Measurements from ENCODE around the gene EIF1B.

Gene EIF1B

GRCh38 chr3:40308725-40309417 lies 636 bp upstream of the EIF1B start:
- H3K27ac ChIP-seq (ENCODE audit: low read depth, low read length): no peak overlapping the region
- no peaks in the 10 kb centered on the region for H3K79me1 ChIP-seq (ENCODE audit: low read length)
- peak overlapping the region; percentile 84 for H3K56ac ChIP-seq (ENCODE audit: low read length)
- H3K4ac ChIP-seq (ENCODE audit: low read depth, low read length): no peak overlapping the region
- H3K36me3 ChIP-seq (ENCODE audit: control insufficient read depth, insufficient read depth, low read length): peaks cover 3% of the 10 kb centered on the region
- H2BK120ac ChIP-seq (ENCODE audit: low read depth, low read length): peak overlapping the region; percentile 8
- no peak overlapping the region for H4K5ac ChIP-seq (ENCODE audit: low read length)
- no CpG with 5 or more reads among the region's 20 CpGs for WGBS (ENCODE audit: extremely low coverage, insufficient coverage, low lambda C conversion rate)
- no peak overlapping the region for H2BK15ac ChIP-seq (replicated peaks; ENCODE audit: low read depth)
- peak overlapping the region; percentile 46 for H3K18ac ChIP-seq (ENCODE audit: low read length)
- peak overlapping the region; percentile 94 for H4K8ac ChIP-seq (ENCODE audit: low read depth, low read length)
- no peaks in the 10 kb centered on the region for H3K27me3 ChIP-seq (ENCODE audit: insufficient read depth, low read length, poor library complexity)
- H3K4me2 ChIP-seq (ENCODE audit: low read length): peak overlapping the region; percentile 0
- H3K4me1 ChIP-seq (ENCODE audit: control insufficient read depth, low read depth, low read length): no peaks in the 10 kb centered on the region
- no peak overlapping the region for H3K23ac ChIP-seq (ENCODE audit: low read length)
- peaks cover 13% of the 10 kb centered on the region for H3K79me2 ChIP-seq (ENCODE audit: control insufficient read depth, insufficient read depth, low read length)
- no peak for DNase-seq
- H2BK5ac ChIP-seq (ENCODE audit: low read length): peak overlapping the region; percentile 27
- peak overlapping the region; percentile 22 for H3K4me3 ChIP-seq (ENCODE audit: low read length)
- peak overlapping the region; percentile 84 for H3K9ac ChIP-seq (ENCODE audit: low read length)
- H2AK5ac ChIP-seq (ENCODE audit: low read length): no peak overlapping the region

GRCh38 chr3:40309925-40310695 lies 603 bp downstream of the EIF1B start:
- H2BK5ac ChIP-seq (ENCODE audit: low read length): peak overlapping the region; percentile 37
- H3K9ac ChIP-seq (ENCODE audit: low read length): peak overlapping the region; percentile 81
- peak; percentile 60 for DNase-seq
- H3K4ac ChIP-seq (ENCODE audit: low read depth, low read length): peak overlapping the region; percentile 89
- no peaks in the 10 kb centered on the region for H3K79me1 ChIP-seq (ENCODE audit: low read length)
- peaks cover 3% of the 10 kb centered on the region for H3K36me3 ChIP-seq (ENCODE audit: control insufficient read depth, insufficient read depth, low read length)
- peak overlapping the region; percentile 37 for H2BK120ac ChIP-seq (ENCODE audit: low read depth, low read length)
- no peak overlapping the region for H3K23ac ChIP-seq (ENCODE audit: low read length)
- no peak overlapping the region for H2AK5ac ChIP-seq (ENCODE audit: low read length)
- peak overlapping the region; percentile 90 for H3K56ac ChIP-seq (ENCODE audit: low read length)
- WGBS (ENCODE audit: extremely low coverage, insufficient coverage, low lambda C conversion rate): no CpG with 5 or more reads among the region's 49 CpGs
- no peak overlapping the region for H4K8ac ChIP-seq (ENCODE audit: low read depth, low read length)
- H3K18ac ChIP-seq (ENCODE audit: low read length): peak overlapping the region; percentile 81
- H3K4me1 ChIP-seq (ENCODE audit: control insufficient read depth, low read depth, low read length): no peaks in the 10 kb centered on the region
- no peak overlapping the region for H3K4me2 ChIP-seq (ENCODE audit: low read length)
- no peaks in the 10 kb centered on the region for H3K27me3 ChIP-seq (ENCODE audit: insufficient read depth, low read length, poor library complexity)
- H2BK15ac ChIP-seq (replicated peaks; ENCODE audit: low read depth): no peak overlapping the region
- H3K4me3 ChIP-seq (ENCODE audit: low read length): peak overlapping the region; percentile 83
- peaks cover 13% of the 10 kb centered on the region for H3K79me2 ChIP-seq (ENCODE audit: control insufficient read depth, insufficient read depth, low read length)
- no peak overlapping the region for H4K5ac ChIP-seq (ENCODE audit: low read length)
- H3K27ac ChIP-seq (ENCODE audit: low read depth, low read length): peak overlapping the region; percentile 84

- no CpG with 5 or more reads among the region's 6 CpGs for WGBS (ENCODE audit: extremely low coverage, insufficient coverage, low lambda C conversion rate)
- Histone ChIP-seq H3K79me1 (ENCODE audit: low read length) (no peaks in the 10 kb centered on the region), H3K18ac (ENCODE audit: low read length) (no peak overlapping the region), H3K4me3 (ENCODE audit: low read length) (peak overlapping the region; percentile 83), H3K27me3 (ENCODE audit: insufficient read depth, low read length, poor library complexity) (no peaks in the 10 kb centered on the region), H2AK5ac (ENCODE audit: low read length) (no peak overlapping the region), H3K9ac (ENCODE audit: low read length) (peak overlapping the region; percentile 81), H3K27ac (ENCODE audit: low read depth, low read length) (no peak overlapping the region), H3K36me3 (ENCODE audit: control insufficient read depth, insufficient read depth, low read length) (peaks cover 3% of the 10 kb centered on the region), H3K23ac (ENCODE audit: low read length) (no peak overlapping the region), H3K4me2 (ENCODE audit: low read length) (peak overlapping the region; percentile 8), H3K4me1 (ENCODE audit: control insufficient read depth, low read depth, low read length) (no peaks in the 10 kb centered on the region), H3K4ac (ENCODE audit: low read depth, low read length) (no peak overlapping the region), H2BK15ac (replicated peaks; ENCODE audit: low read depth) (no peak overlapping the region), H4K8ac (ENCODE audit: low read depth, low read length) (no peak overlapping the region), H3K56ac (ENCODE audit: low read length) (peak overlapping the region; percentile 72), H3K79me2 (ENCODE audit: control insufficient read depth, insufficient read depth, low read length) (peaks cover 13% of the 10 kb centered on the region), H2BK5ac (ENCODE audit: low read length) (no peak overlapping the region), H2BK120ac (ENCODE audit: low read depth, low read length) (no peak overlapping the region), H4K5ac (ENCODE audit: low read length) (no peak overlapping the region)
- DNase-seq: no peak
Measured at GRCh38 chr3:40310705-40311104, 1.2 kb downstream of the EIF1B start.

GRCh38 chr3:40312661-40313226 lies 3.2 kb downstream of the EIF1B start:
- no peak overlapping the region for H2BK5ac ChIP-seq (ENCODE audit: low read length)
- WGBS (ENCODE audit: extremely low coverage, insufficient coverage, low lambda C conversion rate): no CpG with 5 or more reads among the region's 2 CpGs
- H3K36me3 ChIP-seq (ENCODE audit: control insufficient read depth, insufficient read depth, low read length): peaks cover 3% of the 10 kb centered on the region
- H3K18ac ChIP-seq (ENCODE audit: low read length): no peak overlapping the region
- H2BK120ac ChIP-seq (ENCODE audit: low read depth, low read length): no peak overlapping the region
- H3K4me2 ChIP-seq (ENCODE audit: low read length): no peak overlapping the region
- no peak overlapping the region for H2AK5ac ChIP-seq (ENCODE audit: low read length)
- no peak overlapping the region for H3K23ac ChIP-seq (ENCODE audit: low read length)
- peaks cover 13% of the 10 kb centered on the region for H3K79me2 ChIP-seq (ENCODE audit: control insufficient read depth, insufficient read depth, low read length)
- no peak overlapping the region for H4K5ac ChIP-seq (ENCODE audit: low read length)
- no peak overlapping the region for H2BK15ac ChIP-seq (replicated peaks; ENCODE audit: low read depth)
- H3K27ac ChIP-seq (ENCODE audit: low read depth, low read length): no peak overlapping the region
- H3K4me3 ChIP-seq (ENCODE audit: low read length): no peak overlapping the region
- H3K9ac ChIP-seq (ENCODE audit: low read length): no peak overlapping the region
- H3K27me3 ChIP-seq (ENCODE audit: insufficient read depth, low read length, poor library complexity): no peaks in the 10 kb centered on the region
- H3K4ac ChIP-seq (ENCODE audit: low read depth, low read length): no peak overlapping the region
- H3K79me1 ChIP-seq (ENCODE audit: low read length): no peaks in the 10 kb centered on the region
- H4K8ac ChIP-seq (ENCODE audit: low read depth, low read length): no peak overlapping the region
- no peaks in the 10 kb centered on the region for H3K4me1 ChIP-seq (ENCODE audit: control insufficient read depth, low read depth, low read length)
- DNase-seq: no peak
- H3K56ac ChIP-seq (ENCODE audit: low read length): no peak overlapping the region

- Histone ChIP-seq H3K4me1 (ENCODE audit: control insufficient read depth, low read depth, low read length) (no peaks in the 10 kb centered on the region), H3K18ac (ENCODE audit: low read length) (no peak overlapping the region), H3K4me2 (ENCODE audit: low read length) (no peak overlapping the region), H3K79me2 (ENCODE audit: control insufficient read depth, insufficient read depth, low read length) (peaks cover 13% of the 10 kb centered on the region), H3K4ac (ENCODE audit: low read depth, low read length) (no peak overlapping the region), H4K5ac (ENCODE audit: low read length) (no peak overlapping the region), H3K36me3 (ENCODE audit: control insufficient read depth, insufficient read depth, low read length) (peaks cover 3% of the 10 kb centered on the region), H3K79me1 (ENCODE audit: low read length) (no peaks in the 10 kb centered on the region), H2BK5ac (ENCODE audit: low read length) (no peak overlapping the region), H3K4me3 (ENCODE audit: low read length) (no peak overlapping the region), H2AK5ac (ENCODE audit: low read length) (no peak overlapping the region), H3K23ac (ENCODE audit: low read length) (no peak overlapping the region), H3K9ac (ENCODE audit: low read length) (no peak overlapping the region), H3K27ac (ENCODE audit: low read depth, low read length) (no peak overlapping the region), H3K56ac (ENCODE audit: low read length) (no peak overlapping the region), H4K8ac (ENCODE audit: low read depth, low read length) (no peak overlapping the region), H2BK15ac (replicated peaks; ENCODE audit: low read depth) (no peak overlapping the region), H2BK120ac (ENCODE audit: low read depth, low read length) (no peak overlapping the region), H3K27me3 (ENCODE audit: insufficient read depth, low read length, poor library complexity) (no peaks in the 10 kb centered on the region)
- WGBS (ENCODE audit: extremely low coverage, insufficient coverage, low lambda C conversion rate): no CpG with 5 or more reads among the region's 8 CpGs
- DNase-seq: no peak
Measured at GRCh38 chr3:40313975-40314860, 4.7 kb downstream of the EIF1B start.

Data from mesendoderm (in vitro differentiated cells).